Measurements from ENCODE around the gene MAGIX.
"Not testable (repeated sequence)": the region's sequence is repeated elsewhere in the genome, so short reads cannot be mapped to it uniquely, and the experiment has no call there.

MAGIX gene

GRCh38 chrX:49162620-49163019 lies at the start of gene MAGIX:
Gene MAGIX (plus strand): TSS chrX:49162758. CDS start chrX:49162890, 132 bp downstream.
- TF ChIP-seq CTCF (conservative IDR thresholded peaks at IDR 0.05; ENCODE audit: low read depth, low read length) = no peak
- H3K4me3 ChIP-seq (ENCODE audit: low read length) = peak within 1 kb of the TSS; percentile 35

GRCh38 chrX:49116076-49116475 lies 46.5 kb upstream of the MAGIX start:
- TF ChIP-seq CTCF (conservative IDR thresholded peaks at IDR 0.05; ENCODE audit: low read depth, low read length) = no peak
- H3K4me3 ChIP-seq (ENCODE audit: low read length) = no peak overlapping the region
- no peak for DNase-seq (ENCODE audit: low read depth)

More at GRCh38 chrX:49162620-49163019, at the start of gene MAGIX:
- DNase-seq (ENCODE audit: low read depth) = no peak

GRCh38 chrX:49116716-49117115 lies 45.8 kb upstream of the MAGIX start:
- no peak for DNase-seq (ENCODE audit: low read depth)
- TF ChIP-seq CTCF (conservative IDR thresholded peaks at IDR 0.05; ENCODE audit: low read depth, low read length) = no peak
- H3K4me3 ChIP-seq (ENCODE audit: low read length) = no peak overlapping the region

GRCh38 chrX:49117581-49117980 lies 45.0 kb upstream of the MAGIX start:
- TF ChIP-seq CTCF (conservative IDR thresholded peaks at IDR 0.05; ENCODE audit: low read depth, low read length) = no peak

GRCh38 chrX:49120091-49120490 lies 42.5 kb upstream of the MAGIX start:
- no peak for TF ChIP-seq CTCF (conservative IDR thresholded peaks at IDR 0.05; ENCODE audit: low read depth, low read length)
- DNase-seq (ENCODE audit: low read depth) = no peak
- no peak overlapping the region for H3K4me3 ChIP-seq (ENCODE audit: low read length)

More at GRCh38 chrX:49117581-49117980, 45.0 kb upstream of the MAGIX start:
- no peak overlapping the region for H3K4me3 ChIP-seq (ENCODE audit: low read length)
- no peak for DNase-seq (ENCODE audit: low read depth)

GRCh38 chrX:49122499-49122898 lies 40.1 kb upstream of the MAGIX start:
- H3K4me3 ChIP-seq (ENCODE audit: low read length) = peak overlapping the region; percentile 73
- TF ChIP-seq CTCF (conservative IDR thresholded peaks at IDR 0.05; ENCODE audit: low read depth, low read length) = no peak
- DNase-seq (ENCODE audit: low read depth) = no peak

- not testable (repeated sequence) for H3K4me3 ChIP-seq (ENCODE audit: low read length); DNase-seq (ENCODE audit: low read depth)
Measured at GRCh38 chrX:49127742-49128258, 34.8 kb upstream of the MAGIX start.

All from retinal pigment epithelial cell (primary cell).